Trophoblast cell (in vitro differentiated cells and primary cell): ENCODE measurements around the gene JAKMIP1.

Experiments used
- DNase-seq, 2 donors: peaks; one replicate each; pipeline ENCODE4 v3.0.0-alpha.2; 2016
- H2AFZ ChIP-seq: 2 replicates; pipeline ENCODE4 v1.6.1; 2013; ENCODE audit warnings: low read length, moderate library complexity, mild to moderate bottlenecking; ENCODE audit not compliant: insufficient read depth, poor library complexity
- H2AK5ac ChIP-seq: 2 replicates; pipeline ENCODE4 v1.6.1; 2013; ENCODE audit warnings: mild to moderate bottlenecking, low read length
- H2BK120ac ChIP-seq: 2 replicates; pipeline ENCODE4 v1.6.1; 2013; ENCODE audit warnings: low read length, mild to moderate bottlenecking, moderate library complexity; ENCODE audit not compliant: insufficient read depth, poor library complexity
- H2BK12ac ChIP-seq: 2 replicates; pipeline ENCODE4 v1.6.1; 2013; ENCODE audit warnings: mild to moderate bottlenecking, low read length, moderate library complexity
- H2BK5ac ChIP-seq: 2 replicates; pipeline ENCODE4 v1.6.1; 2013; ENCODE audit warnings: low read length, low read depth, moderate library complexity, mild to moderate bottlenecking; ENCODE audit not compliant: poor library complexity
- H3K14ac ChIP-seq: 2 replicates; pipeline ENCODE4 v1.6.1; 2013; ENCODE audit warnings: mild to moderate bottlenecking, low read length
- H3K18ac ChIP-seq: 2 replicates; pipeline ENCODE4 v1.6.1; 2013; ENCODE audit warnings: mild to moderate bottlenecking, low read length
- H3K23ac ChIP-seq: 2 replicates; pipeline ENCODE4 v1.6.1; 2013; ENCODE audit warnings: low read length
- H3K27ac ChIP-seq: 2 replicates; pipeline ENCODE4 v1.5.1; 2013; ENCODE audit warnings: low read depth, mild to moderate bottlenecking, inconsistent platforms, low read length, moderate library complexity
- H3K27me3 ChIP-seq: 2 replicates; pipeline ENCODE4 v1.6.1; 2013; ENCODE audit warnings: inconsistent platforms, mild to moderate bottlenecking, low read length, moderate library complexity; ENCODE audit not compliant: insufficient read depth
- H3K36me3 ChIP-seq, 2 experiments: 1 replicate in 1 of 2; 2 replicates in 1 of 2; pipeline ENCODE4 v1.6.1; 2013; ENCODE audit warnings: low read length in 2 of 2, mild to moderate bottlenecking in 2 of 2, moderate library complexity in 1 of 2; ENCODE audit not compliant: insufficient read depth in 2 of 2, control insufficient read depth in 1 of 2
- H3K4ac ChIP-seq: 2 replicates; pipeline ENCODE4 v1.6.1; 2013; ENCODE audit warnings: low read depth, mild to moderate bottlenecking, low read length, moderate library complexity
- H3K4me1 ChIP-seq, 2 experiments: 1 replicate in 1 of 2; 2 replicates in 1 of 2; pipeline ENCODE4 v1.6.1; 2013; ENCODE audit warnings: low read length in 2 of 2, mild to moderate bottlenecking in 2 of 2, moderate library complexity in 1 of 2; ENCODE audit not compliant: insufficient read depth in 2 of 2, control insufficient read depth in 1 of 2
- H3K4me2 ChIP-seq: 2 replicates; pipeline ENCODE4 v1.6.1; 2013; ENCODE audit warnings: inconsistent platforms, mild to moderate bottlenecking, low read length, moderate library complexity
- H3K4me3 ChIP-seq: 2 replicates; pipeline ENCODE4 v1.5.1; 2013; ENCODE audit warnings: mild to moderate bottlenecking, low read depth, low read length, inconsistent platforms
- H3K79me1 ChIP-seq: one replicate; pipeline ENCODE4 v1.6.1; 2013; ENCODE audit warnings: low read length
- H3K79me2 ChIP-seq: 2 replicates; pipeline ENCODE4 v1.6.1; 2013; ENCODE audit warnings: low read length, mild to moderate bottlenecking; ENCODE audit not compliant: control insufficient read depth, insufficient read depth, poor library complexity
- H3K9ac ChIP-seq: 2 replicates; pipeline ENCODE4 v1.6.1; 2013; ENCODE audit warnings: mild to moderate bottlenecking, low read length
- H3K9me3 ChIP-seq: 2 replicates; pipeline ENCODE4 v1.6.1; 2013; ENCODE audit warnings: low read depth, mild to moderate bottlenecking, control low read depth, inconsistent platforms, low read length; ENCODE audit not compliant: insufficient read depth
- H4K12ac ChIP-seq: 2 replicates; pipeline ENCODE4 v1.6.1; 2013; ENCODE audit warnings: low read depth, mild to moderate bottlenecking, low read length, moderate library complexity
- H4K8ac ChIP-seq: 2 replicates; pipeline ENCODE4 v1.6.1; 2013; ENCODE audit warnings: low read depth, mild to moderate bottlenecking, low read length, moderate library complexity
- H4K91ac ChIP-seq: one replicate; pipeline ENCODE4 v1.6.1; 2013; ENCODE audit warnings: low read depth, mild to moderate bottlenecking, low read length, moderate library complexity
- WGBS: extraction: QIAGEN DNeasy Blood & Tissue Kit; methylation state at CpG from one replicate; pipeline ENCODE4 v1.1.7; 2013; ENCODE audit warnings: missing lambda C conversion rate; ENCODE audit not compliant: insufficient read length, insufficient coverage; ENCODE audit errors: extremely low coverage; 5-methylcytosine and 5-hydroxymethylcytosine counted together

Gene JAKMIP1

DNA sequence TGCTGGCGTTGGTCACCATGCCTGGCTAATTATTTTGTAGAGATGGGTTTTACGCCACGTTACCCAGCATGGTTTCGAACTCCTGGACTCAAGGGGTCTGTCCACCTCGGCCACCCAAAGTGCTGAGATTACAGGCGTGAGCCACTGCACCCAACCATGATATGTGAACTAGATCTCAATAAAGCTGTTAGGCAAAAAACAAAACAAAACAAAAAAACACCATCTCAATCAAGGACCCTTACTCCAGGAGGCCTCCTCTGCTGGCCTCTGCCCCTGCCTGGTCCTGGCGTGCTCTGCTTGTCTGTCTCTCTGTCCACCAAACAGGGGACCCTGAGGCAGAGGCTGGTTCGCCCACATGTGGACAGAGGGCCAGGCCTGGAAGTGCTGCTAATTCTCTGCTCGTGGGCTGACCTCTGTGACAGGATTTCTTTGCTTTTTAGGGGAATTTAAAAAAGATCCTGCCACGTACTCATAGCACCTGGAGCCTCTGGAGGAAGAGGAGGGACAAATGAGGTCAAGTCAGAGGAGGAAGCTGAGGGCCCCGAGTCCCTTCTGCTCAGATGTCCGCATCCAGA lies 36.6 kb upstream of the JAKMIP1 start:
- no peaks in the 10 kb centered on the region for H3K27me3 ChIP-seq

DNA sequence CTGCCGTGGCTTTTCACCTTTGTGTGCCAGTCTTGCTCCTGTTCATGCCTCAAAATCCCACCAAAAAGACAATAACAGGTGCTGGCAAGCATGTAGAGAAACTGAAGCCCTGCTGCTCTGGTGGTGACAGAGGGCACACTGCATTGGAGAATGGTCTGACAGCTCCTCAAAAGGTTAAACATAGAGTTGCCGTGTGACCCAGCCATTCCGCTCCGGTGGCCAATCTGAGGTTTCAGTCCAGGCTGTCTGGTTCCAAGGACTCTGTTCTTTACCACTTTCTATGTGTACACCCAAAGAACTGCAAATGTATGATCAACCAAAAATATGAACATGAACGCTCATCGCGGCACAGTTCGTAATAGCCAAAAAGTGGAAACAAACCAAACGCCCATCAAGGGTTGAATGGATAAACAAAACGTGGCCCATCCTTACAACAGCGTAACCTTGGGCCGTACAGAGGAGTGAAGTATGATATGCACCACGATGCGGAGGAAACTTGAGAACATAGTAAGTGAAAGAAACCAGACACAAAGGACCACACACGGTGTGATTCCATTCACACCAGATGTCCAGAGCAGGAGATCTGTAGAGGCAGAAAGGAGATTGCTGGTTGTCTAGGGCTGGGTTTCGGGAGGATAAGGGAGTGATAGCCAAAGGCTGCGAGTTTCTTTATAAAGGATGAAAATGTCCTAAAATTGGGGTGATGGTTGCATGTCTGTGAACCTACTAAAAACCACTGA lies 35.7 kb upstream of the JAKMIP1 start:
- H3K23ac ChIP-seq: no peak overlapping the region
- no peak overlapping the region for H3K27ac ChIP-seq
- H3K18ac ChIP-seq: no peak overlapping the region
- no peaks in the 10 kb centered on the region for H3K79me1 ChIP-seq
- no peak overlapping the region for H3K4me3 ChIP-seq
- no CpG with 5 or more reads among the region's 17 CpGs for WGBS
- no peak overlapping the region for H2BK120ac ChIP-seq
- H3K4me1 ChIP-seq: no peaks in the 10 kb centered on the region
- no peak overlapping the region for H2BK5ac ChIP-seq
- no peak overlapping the region for H3K9ac ChIP-seq
- no peak overlapping the region for H4K12ac ChIP-seq
- H3K79me2 ChIP-seq: no peaks in the 10 kb centered on the region
- H3K27me3 ChIP-seq: no peaks in the 10 kb centered on the region
- H3K4me2 ChIP-seq: no peak overlapping the region
- no peak overlapping the region for H4K91ac ChIP-seq
- no peak overlapping the region for H3K4ac ChIP-seq
- no peaks in the 10 kb centered on the region for H3K9me3 ChIP-seq
- H2AFZ ChIP-seq: no peak overlapping the region
- H3K14ac ChIP-seq: no peak overlapping the region
- no peak overlapping the region for H4K8ac ChIP-seq
- no peak overlapping the region for H2BK12ac ChIP-seq
- DNase-seq: no peak
- no peak overlapping the region for H2AK5ac ChIP-seq
- no peaks in the 10 kb centered on the region for H3K36me3 ChIP-seq

More for the DNA sequence above, 36.6 kb upstream of the JAKMIP1 start:
- H3K27ac ChIP-seq: no peak overlapping the region
- no peak overlapping the region for H2BK120ac ChIP-seq
- H2BK5ac ChIP-seq: no peak overlapping the region
- H3K23ac ChIP-seq: no peak overlapping the region
- WGBS: no CpG with 5 or more reads among the region's 12 CpGs
- no peaks in the 10 kb centered on the region for H3K4me1 ChIP-seq
- no peak overlapping the region for H3K4me3 ChIP-seq
- H3K79me1 ChIP-seq: no peaks in the 10 kb centered on the region
- no peak overlapping the region for H3K18ac ChIP-seq
- H4K91ac ChIP-seq: no peak overlapping the region
- H3K14ac ChIP-seq: no peak overlapping the region
- no peak overlapping the region for H3K9ac ChIP-seq
- no peak overlapping the region for H2AFZ ChIP-seq
- no peaks in the 10 kb centered on the region for H3K79me2 ChIP-seq
- no peaks in the 10 kb centered on the region for H3K36me3 ChIP-seq
- no peak overlapping the region for H2AK5ac ChIP-seq
- no peaks in the 10 kb centered on the region for H3K9me3 ChIP-seq
- no peak overlapping the region for H2BK12ac ChIP-seq
- no peak overlapping the region for H4K8ac ChIP-seq
- DNase-seq: no peak
- H3K4me2 ChIP-seq: no peak overlapping the region
- H3K4ac ChIP-seq: no peak overlapping the region
- no peak overlapping the region for H4K12ac ChIP-seq

DNA sequence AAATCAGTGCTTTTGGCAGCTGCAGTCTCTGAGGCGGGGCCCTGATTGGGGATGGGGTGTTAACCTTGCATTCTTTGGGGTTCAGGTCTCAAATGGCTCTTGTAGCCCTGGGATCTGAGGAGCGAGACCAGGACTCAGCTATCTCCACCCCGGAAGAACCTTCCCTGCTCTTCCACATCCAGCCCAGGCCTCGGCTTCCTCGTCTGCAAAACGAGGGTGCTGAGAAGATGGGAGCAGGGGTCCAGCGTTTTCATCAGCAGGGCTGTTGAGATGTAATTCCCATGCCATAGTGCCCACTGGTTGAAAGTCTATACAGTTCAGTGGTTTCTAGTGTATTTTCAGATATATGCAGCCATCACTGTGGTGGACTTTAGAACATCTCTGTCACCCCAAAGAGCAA lies 34.7 kb upstream of the JAKMIP1 start:
- no peak overlapping the region for H4K12ac ChIP-seq
- no peak for DNase-seq
- H3K4me3 ChIP-seq: no peak overlapping the region

DNA sequence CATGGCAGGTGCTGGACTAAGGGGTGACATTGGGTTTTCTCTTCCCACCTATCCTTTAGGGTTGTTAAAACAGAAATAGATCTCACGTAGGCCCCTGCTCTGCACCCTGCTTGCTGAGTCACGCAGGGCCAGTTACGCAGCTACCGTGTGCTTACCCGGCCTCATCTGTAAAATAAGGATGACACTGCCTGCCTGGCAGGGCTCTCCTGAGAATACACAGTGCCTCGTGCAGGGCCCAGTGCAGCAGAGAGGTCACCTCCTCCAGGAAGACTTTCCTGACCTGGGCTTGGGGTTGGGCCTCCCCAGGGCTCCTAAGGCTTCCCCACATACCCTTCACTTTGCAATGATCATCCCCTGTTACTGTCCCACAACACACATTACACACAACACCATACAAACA lies 33.6 kb upstream of the JAKMIP1 start:
- Histone ChIP-seq H2BK12ac (no peak overlapping the region), H3K4me3 (no peak overlapping the region), H3K23ac (no peak overlapping the region), H3K18ac (no peak overlapping the region), H3K14ac (no peak overlapping the region), H2AK5ac (no peak overlapping the region), H3K4ac (no peak overlapping the region), H3K4me1 (peaks cover 0 to 3% of the 10 kb centered on the region in 2 experiments), H4K8ac (no peak overlapping the region), H3K36me3 (no peaks in the 10 kb centered on the region), H3K79me2 (no peaks in the 10 kb centered on the region), H3K9me3 (no peaks in the 10 kb centered on the region), H2AFZ (no peak overlapping the region), H3K9ac (no peak overlapping the region), H3K27me3 (no peaks in the 10 kb centered on the region), H3K4me2 (no peak overlapping the region), H2BK5ac (no peak overlapping the region), H3K79me1 (no peaks in the 10 kb centered on the region), H3K27ac (no peak overlapping the region), H2BK120ac (no peak overlapping the region), H4K12ac (no peak overlapping the region), H4K91ac (no peak overlapping the region)
- no peak for DNase-seq
- no CpG with 5 or more reads among the region's 6 CpGs for WGBS

More for the DNA sequence above, 34.7 kb upstream of the JAKMIP1 start:
- no peaks in the 10 kb centered on the region for H3K36me3 ChIP-seq
- no peak overlapping the region for H3K14ac ChIP-seq
- H3K4me1 ChIP-seq: peaks cover 0 to 3% of the 10 kb centered on the region in 2 experiments
- no peak overlapping the region for H2BK120ac ChIP-seq
- no peaks in the 10 kb centered on the region for H3K9me3 ChIP-seq
- H2AFZ ChIP-seq: no peak overlapping the region
- H3K23ac ChIP-seq: no peak overlapping the region
- no peak overlapping the region for H2AK5ac ChIP-seq
- H3K9ac ChIP-seq: no peak overlapping the region
- no peak overlapping the region for H4K8ac ChIP-seq
- no peak overlapping the region for H4K91ac ChIP-seq
- no peak overlapping the region for H3K4ac ChIP-seq
- H2BK12ac ChIP-seq: no peak overlapping the region
- H3K4me2 ChIP-seq: no peak overlapping the region
- H3K27ac ChIP-seq: no peak overlapping the region
- H2BK5ac ChIP-seq: no peak overlapping the region
- no CpG with 5 or more reads among the region's 7 CpGs for WGBS
- no peaks in the 10 kb centered on the region for H3K79me2 ChIP-seq
- H3K18ac ChIP-seq: no peak overlapping the region
- H3K79me1 ChIP-seq: no peaks in the 10 kb centered on the region
- no peaks in the 10 kb centered on the region for H3K27me3 ChIP-seq
